Measurements from ENCODE around the gene PRR5L.

Gene PRR5L

DNA sequence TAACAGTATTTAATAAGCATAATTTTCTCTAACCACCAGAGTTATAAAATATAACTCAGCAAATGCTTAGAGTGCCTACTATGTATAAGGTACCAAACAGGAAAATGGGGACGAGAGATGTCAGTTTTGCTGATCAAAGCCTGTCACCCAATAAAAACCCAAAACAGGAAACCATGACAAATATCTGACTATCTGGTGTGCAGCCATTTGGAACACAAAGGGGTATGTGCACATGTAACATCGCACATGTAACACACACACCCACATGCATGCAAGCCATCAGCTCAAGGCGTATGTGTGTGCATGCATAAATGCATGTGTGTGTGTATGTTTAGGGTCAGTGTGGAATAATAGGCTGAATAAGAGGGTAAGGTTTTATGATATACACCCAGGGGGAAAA, 64.2 kb downstream of the PRR5L start:
- no peak overlapping the region for H3K27ac ChIP-seq
- TF ChIP-seq ZFX (IDR thresholded peaks at IDR 0.05; ENCODE audit: borderline replicate concordance), result no peak
- TF ChIP-seq, protein P1, sequence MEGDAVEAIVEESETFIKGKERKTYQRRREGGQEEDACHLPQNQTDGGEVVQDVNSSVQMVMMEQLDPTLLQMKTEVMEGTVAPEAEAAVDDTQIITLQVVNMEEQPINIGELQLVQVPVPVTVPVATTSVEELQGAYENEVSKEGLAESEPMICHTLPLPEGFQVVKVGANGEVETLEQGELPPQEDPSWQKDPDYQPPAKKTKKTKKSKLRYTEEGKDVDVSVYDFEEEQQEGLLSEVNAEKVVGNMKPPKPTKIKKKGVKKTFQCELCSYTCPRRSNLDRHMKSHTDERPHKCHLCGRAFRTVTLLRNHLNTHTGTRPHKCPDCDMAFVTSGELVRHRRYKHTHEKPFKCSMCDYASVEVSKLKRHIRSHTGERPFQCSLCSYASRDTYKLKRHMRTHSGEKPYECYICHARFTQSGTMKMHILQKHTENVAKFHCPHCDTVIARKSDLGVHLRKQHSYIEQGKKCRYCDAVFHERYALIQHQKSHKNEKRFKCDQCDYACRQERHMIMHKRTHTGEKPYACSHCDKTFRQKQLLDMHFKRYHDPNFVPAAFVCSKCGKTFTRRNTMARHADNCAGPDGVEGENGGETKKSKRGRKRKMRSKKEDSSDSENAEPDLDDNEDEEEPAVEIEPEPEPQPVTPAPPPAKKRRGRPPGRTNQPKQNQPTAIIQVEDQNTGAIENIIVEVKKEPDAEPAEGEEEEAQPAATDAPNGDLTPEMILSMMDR (IDR thresholded peaks at IDR 0.05), result no peak

DNA sequence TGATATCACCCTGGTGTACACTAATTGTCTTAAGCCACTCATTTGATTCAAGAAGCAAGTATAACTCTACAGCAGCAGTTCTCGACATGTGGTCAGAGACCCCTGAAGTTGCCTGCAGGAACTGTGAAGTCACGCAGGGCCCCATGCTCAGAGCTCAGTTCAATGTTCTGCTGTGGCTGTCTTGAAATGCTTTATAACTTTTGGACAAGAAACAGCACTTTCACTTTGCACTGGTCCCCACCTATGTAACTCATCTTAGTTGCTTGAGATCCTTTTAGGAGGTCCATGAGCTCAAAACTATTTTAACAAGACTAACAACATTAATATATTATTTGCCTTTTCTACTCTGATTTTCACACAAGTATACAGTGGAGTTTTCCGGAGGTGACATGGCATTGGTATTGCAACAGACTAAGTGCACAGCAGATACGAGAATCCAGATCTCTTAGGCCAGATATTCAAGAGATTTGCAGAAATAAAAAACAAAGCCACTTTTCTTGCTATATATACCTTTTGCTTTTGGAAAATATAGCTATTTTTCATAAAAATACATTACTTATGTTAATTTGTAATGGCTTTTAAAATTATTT, 64.8 kb downstream of the PRR5L start:
- no peak for TF ChIP-seq ZFX (IDR thresholded peaks at IDR 0.05; ENCODE audit: borderline replicate concordance)
- TF ChIP-seq, protein P1 (IDR thresholded peaks at IDR 0.05), result no peak
- H3K27ac ChIP-seq, result no peak overlapping the region

DNA sequence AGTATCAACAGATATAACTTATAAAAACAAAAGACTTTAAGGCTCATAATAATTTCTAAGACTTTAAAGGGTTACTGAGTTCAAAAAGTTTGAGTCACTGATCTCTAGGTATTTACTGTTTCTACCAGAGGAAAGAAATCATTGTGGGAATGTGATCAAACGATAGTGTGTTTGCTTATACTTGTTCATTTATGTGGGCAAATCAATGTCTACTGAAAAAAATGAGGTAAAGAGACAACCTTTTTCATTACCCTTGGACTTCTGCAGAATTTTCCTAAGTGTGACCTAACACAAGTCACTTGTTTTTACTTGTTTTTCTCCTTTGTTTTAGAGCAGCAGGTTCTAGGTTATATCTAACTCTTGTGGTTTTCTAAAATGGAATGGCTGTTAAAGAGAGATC, 65.4 kb downstream of the PRR5L start:
- H3K27ac ChIP-seq, result no peak overlapping the region
- TF ChIP-seq, protein P1 (IDR thresholded peaks at IDR 0.05), result no peak
- TF ChIP-seq ZFX (IDR thresholded peaks at IDR 0.05; ENCODE audit: borderline replicate concordance), result no peak

DNA sequence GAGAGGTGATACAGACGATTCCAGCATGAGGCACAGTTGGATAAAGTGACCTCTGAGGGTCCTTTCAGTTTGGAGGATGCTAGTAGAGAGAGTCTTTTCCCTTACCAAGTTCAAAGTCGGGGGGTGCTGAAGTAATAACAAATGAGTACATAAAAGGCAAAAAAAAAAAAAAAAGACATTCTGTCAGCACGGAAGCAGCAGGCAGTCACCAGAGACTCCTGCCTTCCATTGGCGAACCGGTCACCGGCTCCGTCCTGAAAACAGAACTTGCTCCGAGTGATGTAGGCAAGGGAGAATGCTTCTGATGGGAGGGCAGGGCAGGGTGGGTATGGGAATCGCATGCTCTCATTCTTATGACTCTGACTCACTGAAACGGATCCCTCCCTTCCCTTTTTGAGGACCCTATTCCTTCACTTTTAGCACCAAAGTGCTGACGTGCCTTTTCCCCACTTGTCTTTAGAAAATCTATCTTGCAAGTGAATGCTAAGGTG, 65.9 kb downstream of the PRR5L start:
- TF ChIP-seq ZFX (IDR thresholded peaks at IDR 0.05; ENCODE audit: borderline replicate concordance), result no peak
- TF ChIP-seq, protein P1 (IDR thresholded peaks at IDR 0.05), result no peak
- H3K27ac ChIP-seq, result no peak overlapping the region

DNA sequence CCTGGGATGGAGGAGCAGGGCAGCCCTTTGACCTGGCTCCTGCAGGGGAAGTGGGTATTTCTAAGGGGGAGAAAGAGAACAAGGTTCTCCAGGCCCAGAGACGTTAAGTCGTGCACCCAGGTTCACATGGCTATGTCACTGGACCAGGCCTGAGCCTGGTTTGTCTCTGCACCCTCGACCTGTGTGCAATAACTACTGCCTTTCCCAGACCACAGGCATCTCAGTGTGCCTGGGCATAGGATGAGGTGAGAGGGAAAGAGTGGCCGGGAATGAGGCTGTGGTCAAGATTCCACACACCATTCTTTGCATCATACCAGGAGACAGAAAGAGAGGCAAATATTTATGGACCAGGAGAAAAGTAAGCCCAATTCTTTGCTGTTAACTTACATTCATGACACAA, 66.8 kb downstream of the PRR5L start:
- no peak overlapping the region for H3K27ac ChIP-seq
- TF ChIP-seq ZFX (IDR thresholded peaks at IDR 0.05; ENCODE audit: borderline replicate concordance), result no peak
- TF ChIP-seq, protein P1 (IDR thresholded peaks at IDR 0.05), result no peak

DNA sequence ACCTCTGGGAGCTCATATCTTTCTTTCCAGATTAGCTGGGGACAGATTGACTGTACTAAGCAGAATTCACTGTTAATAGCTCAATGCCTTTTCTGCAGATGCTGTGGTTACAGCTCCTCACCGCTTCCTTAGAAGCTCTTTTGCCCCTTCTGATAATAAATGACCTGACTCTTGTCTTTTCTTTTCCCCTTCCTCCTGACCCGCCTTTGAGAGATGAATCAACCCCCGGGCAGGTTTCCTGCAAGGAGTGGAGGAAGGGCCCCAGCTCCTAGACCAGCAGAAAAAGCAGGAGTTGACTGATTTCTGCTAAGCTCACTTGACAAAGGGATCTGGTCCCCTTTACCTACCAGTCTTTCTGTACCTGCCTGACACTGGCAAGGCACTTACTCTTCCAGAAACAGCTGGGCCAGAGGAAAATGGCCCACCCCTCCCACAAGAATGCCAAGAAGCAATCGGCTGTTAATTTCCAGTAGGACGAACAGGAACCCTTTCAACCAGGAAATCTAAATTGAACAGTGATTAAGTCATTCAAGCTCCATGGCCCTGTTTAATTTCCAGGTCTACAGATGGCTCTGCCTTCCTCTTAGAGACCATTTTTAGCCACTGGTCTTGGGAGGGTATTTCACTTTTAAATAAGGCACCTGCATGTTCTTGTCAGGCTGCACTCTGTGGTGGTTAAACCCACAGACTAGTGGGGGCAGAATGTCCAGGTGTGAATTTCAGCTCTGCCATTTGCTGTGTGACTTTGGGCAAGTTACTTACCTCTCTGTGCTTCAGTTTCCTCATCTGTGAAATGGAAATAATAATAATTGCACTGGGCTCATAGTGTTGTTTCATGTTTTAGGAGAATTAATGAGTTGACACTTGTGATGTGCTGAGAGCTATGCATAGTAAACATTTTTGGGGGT, 67.5 kb downstream of the PRR5L start:
- H3K27ac ChIP-seq, result no peak overlapping the region
- TF ChIP-seq, protein P1 (IDR thresholded peaks at IDR 0.05), result no peak
- TF ChIP-seq ZFX (IDR thresholded peaks at IDR 0.05; ENCODE audit: borderline replicate concordance), result no peak

All from 22Rv1 (cell line).